ENCODE data around the gene POLD4. TPM values are rescaled to one million over a fixed set of nuclear protein-coding genes. Genes with fewer than 3 reads are reported as not detected.
A peak's percentile ranks its signal among the peaks of the same experiment; 100 is the strongest.

POLD4 gene
- total RNA-seq, 4 donors from 2014 or later, result 74.3 to 329 (median 272) TPM

DNA sequence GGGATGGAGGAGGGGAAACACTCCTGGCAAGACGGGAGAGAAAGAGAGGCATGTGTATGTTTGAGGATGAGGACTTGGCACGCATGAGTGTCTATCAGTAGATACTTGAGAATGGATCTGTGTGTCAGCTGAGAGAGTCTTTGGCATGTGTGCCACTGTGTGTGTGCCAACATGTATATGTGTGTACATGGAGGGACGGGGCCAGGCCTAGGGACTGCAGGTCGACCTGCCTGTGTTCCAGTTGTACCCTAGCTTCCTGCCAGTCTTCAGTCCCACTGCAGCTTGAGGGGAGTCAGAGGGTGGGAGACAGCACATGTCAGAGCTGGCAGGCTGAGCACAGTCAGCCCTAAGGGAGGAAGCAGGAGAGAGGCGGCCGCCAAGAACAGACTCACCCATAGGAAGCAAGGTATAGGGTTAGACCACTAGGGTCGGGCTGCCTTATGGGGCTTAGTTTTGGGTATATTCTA is 14.4 kb upstream of the POLD4 start:
- Histone ChIP-seq H3K9me3 (no peaks in the 10 kb centered on the region), H3K4me1 (peaks cover 0 to 66% (median 24%) of the 10 kb centered on the region in 4 donors), H3K4me3 (no peak overlapping the region), H3K27ac (peak overlapping the region in 3 of 4 donors; percentile 13 to 80 (median 60)), H3K27me3 (no peaks in the 10 kb centered on the region), H3K36me3 (peaks cover 0 to 8% (median 0%) of the 10 kb centered on the region in 3 donors)
- no peak for DNase-seq
- TF ChIP-seq, protein P1, sequence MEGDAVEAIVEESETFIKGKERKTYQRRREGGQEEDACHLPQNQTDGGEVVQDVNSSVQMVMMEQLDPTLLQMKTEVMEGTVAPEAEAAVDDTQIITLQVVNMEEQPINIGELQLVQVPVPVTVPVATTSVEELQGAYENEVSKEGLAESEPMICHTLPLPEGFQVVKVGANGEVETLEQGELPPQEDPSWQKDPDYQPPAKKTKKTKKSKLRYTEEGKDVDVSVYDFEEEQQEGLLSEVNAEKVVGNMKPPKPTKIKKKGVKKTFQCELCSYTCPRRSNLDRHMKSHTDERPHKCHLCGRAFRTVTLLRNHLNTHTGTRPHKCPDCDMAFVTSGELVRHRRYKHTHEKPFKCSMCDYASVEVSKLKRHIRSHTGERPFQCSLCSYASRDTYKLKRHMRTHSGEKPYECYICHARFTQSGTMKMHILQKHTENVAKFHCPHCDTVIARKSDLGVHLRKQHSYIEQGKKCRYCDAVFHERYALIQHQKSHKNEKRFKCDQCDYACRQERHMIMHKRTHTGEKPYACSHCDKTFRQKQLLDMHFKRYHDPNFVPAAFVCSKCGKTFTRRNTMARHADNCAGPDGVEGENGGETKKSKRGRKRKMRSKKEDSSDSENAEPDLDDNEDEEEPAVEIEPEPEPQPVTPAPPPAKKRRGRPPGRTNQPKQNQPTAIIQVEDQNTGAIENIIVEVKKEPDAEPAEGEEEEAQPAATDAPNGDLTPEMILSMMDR (IDR thresholded peaks at IDR 0.05), result no peak
- no peak for TF ChIP-seq POLR2A (IDR thresholded peaks at IDR 0.05)

DNA sequence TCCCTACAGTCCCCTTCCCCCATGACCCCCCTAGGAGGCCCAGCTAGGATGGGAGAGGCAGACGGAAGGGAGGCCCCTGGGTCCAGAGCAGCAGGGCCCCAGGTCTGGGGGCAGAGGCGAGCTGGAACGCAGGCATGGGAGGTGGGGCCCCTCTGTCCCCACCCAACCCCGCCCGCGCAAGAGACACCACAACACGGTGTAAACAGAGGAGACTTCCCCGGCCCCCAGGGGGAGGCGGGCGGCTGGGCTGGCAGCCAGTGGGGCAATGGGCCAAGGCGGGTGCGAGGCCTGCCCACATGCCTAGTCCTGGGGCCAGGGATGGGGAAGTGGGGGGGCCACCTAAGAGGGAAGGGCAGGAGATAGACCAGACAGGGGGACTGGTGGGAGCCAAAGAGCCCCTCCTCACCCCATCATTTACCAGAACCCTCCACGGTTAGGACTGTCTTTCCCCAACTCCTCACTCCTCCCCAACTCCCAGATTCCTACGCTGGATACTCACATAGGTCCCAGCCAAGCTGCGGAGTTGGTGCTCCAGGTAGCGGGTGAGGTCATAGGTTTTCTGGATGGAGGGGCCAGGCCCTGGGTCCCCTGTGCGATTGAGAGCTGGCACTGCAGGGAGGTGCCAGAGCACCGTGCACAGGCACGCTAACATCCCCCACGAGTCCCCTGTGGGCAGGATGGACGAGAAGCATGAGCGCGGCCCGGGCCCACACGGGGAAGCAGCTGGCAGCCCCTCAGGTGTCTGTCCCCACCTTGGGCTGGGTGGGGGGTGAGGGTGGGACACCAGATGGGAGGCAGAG is 13.8 kb upstream of the POLD4 start:
- H3K9me3 ChIP-seq, result no peaks in the 10 kb centered on the region
- peak overlapping the region; percentile 27 to 80 (median 53) for H3K27ac ChIP-seq
- H3K4me1 ChIP-seq, result peaks cover 0 to 63% (median 22%) of the 10 kb centered on the region in 4 donors
- no peak for DNase-seq
- no peaks in the 10 kb centered on the region for H3K27me3 ChIP-seq
- no peak overlapping the region for H3K4me3 ChIP-seq
- peaks cover 0 to 8% (median 0%) of the 10 kb centered on the region in 3 donors for H3K36me3 ChIP-seq
- TF ChIP-seq POLR2A (IDR thresholded peaks at IDR 0.05), result no peak
- TF ChIP-seq, protein P1 (IDR thresholded peaks at IDR 0.05), result no peak

- H3K4me1 ChIP-seq, result peaks cover 0 to 57% (median 20%) of the 10 kb centered on the region in 4 donors
- no peaks in the 10 kb centered on the region for H3K9me3 ChIP-seq
- H3K27ac ChIP-seq, result peak overlapping the region; percentile 27 to 80 (median 53)
- no peak for DNase-seq
- peaks cover 0 to 8% (median 0%) of the 10 kb centered on the region in 3 donors for H3K36me3 ChIP-seq
- H3K27me3 ChIP-seq, result no peaks in the 10 kb centered on the region
- TF ChIP-seq, protein P1 (IDR thresholded peaks at IDR 0.05), result no peak
- no peak for TF ChIP-seq POLR2A (IDR thresholded peaks at IDR 0.05)
- H3K4me3 ChIP-seq, result no peak overlapping the region
Observed at GRCh38 chr11:67366546-67366945, 13.2 kb upstream of the POLD4 start.

DNA sequence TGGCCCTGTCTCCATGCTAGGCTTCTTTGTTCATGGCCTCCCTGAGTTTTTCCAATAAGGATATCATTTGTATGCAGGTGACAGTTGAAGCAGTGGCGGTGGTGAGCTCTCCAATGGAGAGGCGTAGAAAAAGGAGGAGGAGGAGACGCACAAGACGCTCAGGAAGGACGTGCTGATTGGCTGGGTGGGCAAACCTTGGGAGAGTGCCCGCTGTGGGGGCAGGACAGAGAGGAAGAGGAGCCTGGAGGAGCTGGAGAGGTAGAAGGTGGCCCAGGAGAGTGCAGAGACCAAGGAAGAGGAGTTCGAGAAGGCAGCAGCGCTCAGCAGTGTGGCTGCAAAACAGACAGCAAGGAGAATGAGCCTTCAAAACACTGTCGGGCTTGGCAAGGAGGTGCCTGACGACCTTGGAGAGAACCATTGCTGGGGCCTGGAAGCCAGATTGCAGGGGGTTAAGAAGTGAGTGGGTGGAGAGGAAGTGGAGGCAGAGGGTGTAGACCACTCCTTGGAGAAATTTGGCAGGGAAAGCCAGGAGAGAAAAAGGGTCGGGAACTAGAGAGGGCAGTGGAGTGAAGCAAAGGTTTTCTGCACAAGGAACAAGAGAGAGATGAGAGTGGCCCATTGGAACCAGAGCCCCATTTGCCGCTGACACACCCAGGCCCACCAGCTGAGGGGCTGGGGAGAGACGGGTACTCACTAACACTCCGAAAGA is 12.5 kb upstream of the POLD4 start:
- Histone ChIP-seq H3K4me3 (no peak overlapping the region), H3K9me3 (no peaks in the 10 kb centered on the region), H3K4me1 (peaks cover 0 to 50% (median 14%) of the 10 kb centered on the region in 4 donors), H3K36me3 (peaks cover 0 to 8% (median 0%) of the 10 kb centered on the region in 3 donors), H3K27me3 (no peaks in the 10 kb centered on the region), H3K27ac (peak overlapping the region in 3 of 4 donors; percentile 46 to 80 (median 67))
- no peak for TF ChIP-seq POLR2A (IDR thresholded peaks at IDR 0.05)
- TF ChIP-seq, protein P1 (IDR thresholded peaks at IDR 0.05), result no peak
- DNase-seq, result no peak

GRCh38 chr11:67364783-67365722 is 11.7 kb upstream of the POLD4 start:
- peak overlapping the region in 1 of 4 donors; percentile 67 for H3K27ac ChIP-seq

More at GRCh38 chr11:67364783-67365722, 11.7 kb upstream of the POLD4 start:
- peak in 2 of 3 donors; percentile 53 to 65 for DNase-seq
- H3K27me3 ChIP-seq, result no peaks in the 10 kb centered on the region
- H3K4me3 ChIP-seq, result no peak overlapping the region
- H3K4me1 ChIP-seq, result peaks cover 0 to 42% (median 9%) of the 10 kb centered on the region in 4 donors
- H3K36me3 ChIP-seq, result peaks cover 0 to 8% (median 0%) of the 10 kb centered on the region in 3 donors
- no peaks in the 10 kb centered on the region for H3K9me3 ChIP-seq
- TF ChIP-seq, protein P1 (IDR thresholded peaks at IDR 0.05), result no peak
- TF ChIP-seq POLR2A (IDR thresholded peaks at IDR 0.05), result no peak
